HepG2 (cell line): Measurements from ENCODE around the gene TSPAN15. TPM values are rescaled to one million over a fixed set of nuclear protein-coding genes. Genes with fewer than 3 reads are reported as not detected.

Source experiments
- ATAC-seq: fragments of 200-7000 bp; cut with Tn5 transposase; 3 replicates; pipeline ENCODE4 v1.9.1; 2020; ENCODE audit warnings: mild to moderate bottlenecking, moderate library complexity
- BruUV-seq: library from RNA; stranded (reverse); fragments of 400-500 nt; replicated peaks from 2 replicates; lab custom pipeline; 2021; lab: Mats Ljungman, UMichigan
- CTCF ChIA-PET: fragments of 300-600 bp; formaldehyde crosslinking; extraction: SDS; loops from one replicate; lab custom pipeline; 2021; ENCODE audit warnings: low total read pairs, inconsistent platforms, low intra/inter-chr PET ratio; lab: Yijun Ruan, JAX
- POLR2A ChIA-PET: fragments of 350-600 bp; sonication (Branson Sonifier 250); formaldehyde crosslinking; loops from one replicate; lab custom pipeline; 2020; ENCODE audit warnings: antibody characterized with exemption, inconsistent platforms; lab: Yijun Ruan, JAX
- DNase-seq: peaks from one replicate; pipeline ENCODE4 v3.0.0-alpha.2; 2015; ENCODE audit warnings: low spot score
- FAIRE-seq: peaks from 3 replicates; lab custom pipeline; 2011; peaks lifted over from hg19 to GRCh38; lab: Jason Lieb, UNC
- H2AFZ ChIP-seq: one replicate; pipeline ENCODE4 v1.6.1; 2011; ENCODE audit warnings: low read length, inconsistent platforms
- H3K27ac ChIP-seq: fragments of 300-600 bp; 3 replicates; pipeline ENCODE4 v1.8.0; 2011; ENCODE audit warnings: mixed run types, mild to moderate bottlenecking, mixed read lengths, low read length, inconsistent platforms; ENCODE audit not compliant: insufficient read depth; ENCODE audit errors: extremely low read length
- H3K27me3 ChIP-seq, 2 experiments: fragments of 200-600 bp in 1 of 2; 2 replicates in 1 of 2; 3 replicates in 1 of 2; pipeline versions ENCODE4 v1.6.0 to v1.8.0; 2011; ENCODE audit warnings: low read length in 2 of 2, mild to moderate bottlenecking in 2 of 2, moderate library complexity in 2 of 2, inconsistent platforms in 1 of 2; ENCODE audit not compliant: insufficient read depth in 2 of 2, control insufficient read depth in 1 of 2
- H3K36me3 ChIP-seq, 2 experiments: fragments of 200-600 bp in 1 of 2; replicated peaks in 1 of 2; 2 replicates in 1 of 2; 3 replicates in 1 of 2; pipeline versions ENCODE4 v1.5.1 to v1.8.0; 2011; ENCODE audit warnings: low read length in 2 of 2, inconsistent platforms in 1 of 2; ENCODE audit not compliant: insufficient read depth in 2 of 2, control insufficient read depth in 1 of 2
- H3K4me1 ChIP-seq: 2 replicates; pipeline ENCODE4 v1.5.1; 2012; ENCODE audit warnings: low read length, inconsistent platforms; ENCODE audit not compliant: insufficient read depth
- H3K4me2 ChIP-seq: 2 replicates; pipeline ENCODE4 v1.6.0; 2011; ENCODE audit warnings: low read depth, low read length, inconsistent platforms
- H3K4me3 ChIP-seq, 3 experiments: fragments of 200-600 bp in 1 of 3; sonication (generic), shearing (Covaris generic) in 1 of 3; replicated peaks in 1 of 3; 2 replicates each; pipeline ENCODE4 v1.5.1; 2011 to 2016; ENCODE audit warnings: low read length in 3 of 3, inconsistent platforms in 2 of 3, low read depth in 2 of 3, mild to moderate bottlenecking in 2 of 3, control low read depth in 1 of 3, mixed read lengths in 1 of 3; ENCODE audit not compliant: insufficient read depth in 1 of 3
- H3K79me2 ChIP-seq: one replicate; pipeline ENCODE4 v1.6.1; 2011; ENCODE audit warnings: low read length, inconsistent platforms; ENCODE audit not compliant: insufficient read depth
- H3K9ac ChIP-seq: 2 replicates; pipeline ENCODE4 v1.6.0; 2011; ENCODE audit warnings: mild to moderate bottlenecking, low read depth, low read length, inconsistent platforms; ENCODE audit not compliant: insufficient read depth
- H3K9me3 ChIP-seq: 2 replicates; pipeline ENCODE4 v1.5.1; 2012; ENCODE audit warnings: mild to moderate bottlenecking, low read length
- H4K20me1 ChIP-seq: 2 replicates; pipeline ENCODE4 v1.6.0; 2011; ENCODE audit warnings: inconsistent platforms, mild to moderate bottlenecking, low read length, moderate library complexity; ENCODE audit not compliant: insufficient read depth
- KIAA2018 ChIP-seq: sonication (generic); formaldehyde crosslinking; IDR thresholded peaks from 2 replicates; pipeline ENCODE4 v1.5.0; 2020; ENCODE audit warnings: mild to moderate bottlenecking, missing genetic modification reagents, borderline replicate concordance
- WGBS: methylation state at CpG from one replicate; pipeline ENCODE4 v1.1.6; 2017; ENCODE audit warnings: low lambda C conversion rate; 5-methylcytosine and 5-hydroxymethylcytosine counted together
- in situ Hi-C: cut with HindIII; loops from 2 replicates; pipeline ENCODE4 v1.10.0; 2017; ENCODE audit warnings: low pct_unique_long_range_greater_than_20kb; ENCODE audit not compliant: extremely low pct_ligation_motif_present
- intact Hi-C: fragments of 100-400 bp; cut with micrococcal nuclease; formaldehyde crosslinking; loops from one replicate; pipeline ENCODE4 v1.10.0; 2022; ENCODE audit not compliant: unreplicated experiment
- polyA plus RNA-seq, 8 experiments: library from polyadenylated mRNA; depleted of rRNA in 3 of 8; stranded (reverse) in 7 of 8; unstranded in 1 of 8; fragments of >200 nt; fragmentation: Illumina TruSeq in 4 of 8; extraction: Trizol in 4 of 8; gene quantifications; 2 replicates each; pipeline versions ENCODE4 v1.2.1 to v1.2.3, GENCODE V29; 2011 to 2016; ENCODE audit warnings: low read depth in 4 of 8, missing spikeins in 1 of 8, mixed read lengths in 1 of 8; ENCODE audit not compliant: insufficient read depth in 1 of 8
- total RNA-seq, 5 experiments: library from RNA; depleted of rRNA; stranded (reverse); fragments of >200 nt; fragmentation: Illumina TruSeq; extraction: Trizol; gene quantifications; 2 replicates each; pipeline ENCODE4 v1.2.3, GENCODE V29; 2016; ENCODE audit warnings: low read depth in 1 of 5

TSPAN15 gene
- total and polyA plus RNA-seq, 2 of the 13 experiments (the other 11 are each of a cell fraction or from before 2014, with no cell fraction given): 0.27 to 3.2 TPM

GRCh38 chr10:69508738-69509340 lies 57.6 kb downstream of the TSPAN15 start:
- no TSS peak for BruUV-seq

More at GRCh38 chr10:69508738-69509340, 57.6 kb downstream of the TSPAN15 start:
- Histone ChIP-seq H3K9me3 (no peaks in the 10 kb centered on the region), H3K4me2 (no peak overlapping the region), H3K4me1 (no peaks in the 10 kb centered on the region), H3K27ac (no peak overlapping the region), H3K9ac (no peak overlapping the region), H3K27me3 (no peaks in the 10 kb centered on the region), H3K79me2 (no peaks in the 10 kb centered on the region), H4K20me1 (no peaks in the 10 kb centered on the region), H2AFZ (no peak overlapping the region), H3K36me3 (no peaks in the 10 kb centered on the region), H3K4me3 (no peak overlapping the region)
- ATAC-seq (no peak), DNase-seq (no peak), FAIRE-seq (no peak)
- no peak for TF ChIP-seq KIAA2018
- ChIA-PET CTCF (interaction anchor here (3.7 kb wide), 1 partner anchor 101 kb away, joined by 56 read pairs; no protein-coding TSS in a partner anchor), POLR2A (no interaction called here)
- intact Hi-C loops: no loop called here
- 3% methylated on average over 6 of the region's 7 CpGs for WGBS
- in situ Hi-C loops: loop anchor here (5.0 to 10.0 kb wide), 2 partner anchors 102 to 274 kb away; no protein-coding TSS in a partner anchor
